Esophagus (tissue), 2 donors: ENCODE measurements around the gene PTX4. TPM values are rescaled to one million over a fixed set of nuclear protein-coding genes. Genes with fewer than 3 reads are reported as not detected.
"Not testable (repeated sequence)": the region's sequence is repeated elsewhere in the genome, so short reads cannot be mapped to it uniquely, and the experiment has no call there.

Source experiments
- H3K27ac ChIP-seq, 2 donors: one replicate each; pipeline ENCODE4 v1.5.1; 2013; ENCODE audit warnings: low read depth in 2 of 2, mild to moderate bottlenecking in 2 of 2, inconsistent platforms in 1 of 2, low read length in 1 of 2, moderate library complexity in 1 of 2
- H3K27me3 ChIP-seq, 2 donors: one replicate each; pipeline ENCODE4 v1.6.1; 2013; ENCODE audit warnings: low read length in 2 of 2, control low read depth in 1 of 2, mild to moderate bottlenecking in 1 of 2; ENCODE audit not compliant: insufficient read depth in 2 of 2, control insufficient read depth in 1 of 2
- H3K36me3 ChIP-seq, 2 donors: one replicate each; pipeline ENCODE4 v1.6.1; 2013; ENCODE audit warnings: low read length in 1 of 2; ENCODE audit not compliant: control insufficient read depth in 2 of 2, insufficient read depth in 2 of 2
- H3K4me1 ChIP-seq, 2 donors: one replicate each; pipeline ENCODE4 v1.6.1; 2013; ENCODE audit warnings: low read length in 1 of 2; ENCODE audit not compliant: control insufficient read depth in 2 of 2, insufficient read depth in 2 of 2
- H3K4me3 ChIP-seq, 2 donors: one replicate each; pipeline ENCODE4 v1.5.1; 2013; ENCODE audit warnings: low read length in 2 of 2, mild to moderate bottlenecking in 2 of 2, low read depth in 1 of 2, moderate library complexity in 1 of 2
- H3K9me3 ChIP-seq, 2 donors: one replicate each; pipeline ENCODE4 v1.6.1; 2013; ENCODE audit warnings: mild to moderate bottlenecking in 2 of 2, low read depth in 1 of 2, low read length in 1 of 2, moderate library complexity in 1 of 2; ENCODE audit not compliant: control insufficient read depth in 2 of 2, insufficient read depth in 1 of 2
- WGBS, 2 donors: extraction: QIAGEN DNeasy Blood & Tissue Kit; methylation state at CpG; one replicate each; pipeline ENCODE4 v1.1.7; 2013; 5-methylcytosine and 5-hydroxymethylcytosine counted together
- polyA plus RNA-seq, 2 donors: library from polyadenylated mRNA; stranded (reverse); fragments of 200-250 nt; gene quantifications; one replicate each; pipeline ENCODE4 v1.2.3, GENCODE V29; 2013
- donor health status: healthy with polysubstance abuse.
- donor health status: Bipolar disorder and iron deficiency.

Gene PTX4
- polyA plus RNA-seq, 2 donors = not detected

DNA sequence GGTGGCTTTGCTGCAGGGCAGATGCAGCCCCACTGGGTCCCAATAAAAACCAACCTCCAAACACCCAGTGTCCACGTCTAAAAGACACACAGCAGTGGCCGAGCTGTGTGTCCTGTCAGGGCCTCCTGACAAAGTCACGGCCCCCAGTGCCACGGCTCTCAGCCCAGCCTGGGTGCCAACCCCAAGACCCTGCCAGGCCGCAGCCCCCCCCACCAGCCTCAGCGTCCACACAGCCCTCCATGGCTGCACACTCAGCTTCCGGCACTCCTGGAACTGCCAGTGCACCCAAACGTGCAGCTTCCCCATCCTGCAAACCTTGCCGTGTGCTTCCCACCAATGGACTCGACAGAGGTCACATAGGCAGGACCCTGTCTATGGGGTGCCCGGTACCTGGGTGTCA is 40.8 kb downstream of the PTX4 start:
- Histone ChIP-seq H3K36me3 (peaks cover 3 to 63% of the 10 kb centered on the region in 2 donors), H3K27ac (no peak overlapping the region), H3K4me1 (no peaks in the 10 kb centered on the region), H3K27me3 (no peaks in the 10 kb centered on the region), H3K9me3 (no peaks in the 10 kb centered on the region), H3K4me3 (no peak overlapping the region)
- WGBS, 2 donors = 93 to 97% methylated on average over 11 of the region's 11 CpGs

DNA sequence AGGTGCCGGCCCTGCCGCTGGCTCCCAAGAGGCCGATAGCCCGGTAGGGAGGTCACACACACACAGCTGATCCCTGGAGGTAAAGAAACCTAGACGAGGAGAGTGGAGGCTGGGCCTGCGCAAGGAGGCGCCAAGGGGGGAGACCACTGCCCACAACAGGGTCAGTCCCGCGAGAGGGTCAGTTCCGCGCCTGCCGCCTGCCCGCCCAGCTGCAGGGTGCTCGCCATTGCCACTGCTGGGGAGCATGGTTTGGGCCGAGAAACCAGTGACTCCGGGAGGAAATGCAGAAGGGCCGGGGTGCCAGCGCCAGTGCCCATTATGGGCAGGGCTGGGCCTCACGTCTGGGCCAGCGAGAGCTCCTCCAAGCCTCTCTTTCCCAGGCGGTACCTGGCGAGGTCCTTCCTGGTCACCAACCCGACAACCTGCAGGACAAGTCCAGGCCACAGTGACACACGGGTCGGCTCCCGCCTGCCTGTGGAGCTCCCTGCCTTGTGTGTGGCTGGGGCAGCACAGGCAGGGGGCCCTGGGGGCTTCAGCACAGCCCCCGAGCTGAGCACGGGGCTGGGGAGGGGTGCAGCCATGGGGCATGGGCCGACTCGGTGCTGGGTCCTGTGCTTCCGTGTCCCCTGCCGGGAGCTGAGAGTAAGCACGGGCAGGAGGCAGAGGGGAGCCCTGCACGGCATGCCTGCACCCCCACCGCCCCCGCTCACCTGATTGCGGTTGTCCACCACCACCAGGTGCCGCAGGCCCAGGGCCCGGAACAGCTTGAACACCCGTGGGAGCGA is 42.3 kb downstream of the PTX4 start:
- Histone ChIP-seq H3K27ac (no peak overlapping the region), H3K27me3 (no peaks in the 10 kb centered on the region), H3K9me3 (no peaks in the 10 kb centered on the region), H3K4me1 (no peaks in the 10 kb centered on the region), H3K4me3 (no peak overlapping the region), H3K36me3 (peaks cover 3 to 50% of the 10 kb centered on the region in 2 donors)
- 90 to 91% methylated on average over 38 to 41 of the region's 41 CpGs for WGBS, 2 donors

DNA sequence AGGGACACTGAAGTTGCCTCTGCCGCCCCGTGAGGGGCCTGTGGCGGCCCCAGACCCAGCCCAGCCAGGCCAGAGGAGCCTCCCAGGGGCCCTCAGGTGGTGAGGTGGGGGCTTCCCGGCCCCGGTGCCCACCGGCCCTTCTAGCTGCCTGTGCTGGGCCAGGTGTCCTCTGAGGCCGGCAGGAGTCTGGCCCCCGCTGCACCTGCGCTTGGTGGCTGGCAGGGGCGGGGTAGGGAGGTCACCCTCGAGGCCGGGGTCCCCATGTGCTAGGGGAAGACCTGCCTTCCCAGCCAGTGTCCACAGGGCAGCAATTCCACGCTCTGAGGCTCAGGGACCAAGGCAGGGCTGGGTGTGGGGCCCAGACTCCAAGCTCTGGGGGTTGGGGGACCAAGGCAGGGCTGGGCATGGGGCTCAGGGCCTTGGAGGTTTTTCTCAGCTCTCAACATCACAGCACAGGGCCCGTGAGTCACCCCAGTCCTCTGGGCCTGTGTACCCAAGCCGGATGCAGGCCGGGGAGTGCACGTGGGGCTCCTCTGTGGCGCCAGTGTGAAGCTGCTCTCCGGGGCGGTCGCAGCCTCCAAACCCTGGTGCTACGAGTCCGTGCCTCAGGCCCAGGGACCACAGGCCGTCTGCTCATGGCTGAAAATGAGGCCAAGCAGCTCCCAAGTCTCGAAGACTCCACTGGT is 43.1 kb downstream of the PTX4 start:
- Histone ChIP-seq H3K4me3 (no peak overlapping the region), H3K9me3 (no peaks in the 10 kb centered on the region), H3K36me3 (peaks cover 3 to 42% of the 10 kb centered on the region in 2 donors), H3K27ac (no peak overlapping the region), H3K4me1 (no peaks in the 10 kb centered on the region), H3K27me3 (no peaks in the 10 kb centered on the region)
- WGBS, 2 donors = 87 to 89% methylated on average over 24 to 25 of the region's 25 CpGs

DNA sequence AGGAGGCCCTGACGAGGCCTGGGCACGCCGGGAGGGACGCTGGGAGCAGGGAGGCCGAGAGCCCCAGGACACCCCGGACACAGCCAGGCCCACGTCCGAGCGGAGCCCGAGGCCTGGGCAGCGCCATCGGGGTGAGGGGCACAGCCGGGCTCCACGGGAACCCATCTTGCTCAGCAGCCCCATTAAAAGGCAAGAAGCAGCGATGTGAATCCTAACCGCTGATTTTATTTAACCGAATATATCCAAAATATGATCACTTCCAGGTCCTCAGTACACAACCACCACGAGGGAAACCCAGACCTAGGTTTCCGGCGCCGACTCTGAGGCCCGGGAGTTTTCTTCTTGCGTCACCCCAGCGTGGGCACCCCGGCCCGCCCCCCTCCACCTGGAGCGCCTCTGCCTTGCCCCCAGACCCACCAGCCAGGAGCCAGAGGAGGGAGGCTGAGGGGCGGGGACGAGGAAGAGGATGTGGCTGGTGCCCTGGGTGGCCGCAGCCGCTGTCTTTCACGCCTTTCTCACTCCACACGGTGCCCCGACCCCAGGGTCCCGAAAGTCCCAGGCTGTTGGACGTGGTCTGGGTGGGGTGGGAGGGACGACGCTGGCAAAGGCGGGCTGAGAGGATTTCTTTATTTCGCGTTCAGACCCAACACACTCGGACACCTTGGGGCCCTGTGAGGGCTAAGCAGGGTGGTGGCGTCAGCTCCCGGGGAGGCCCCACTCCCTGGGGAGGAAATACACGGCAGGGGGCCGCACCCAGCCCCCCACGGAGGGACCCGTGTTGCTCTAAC is 43.8 kb downstream of the PTX4 start:
- WGBS, 2 donors = 83 to 88% methylated on average over 46 to 48 of the region's 48 CpGs
- Histone ChIP-seq H3K27ac (no peak overlapping the region), H3K4me3 (no peak overlapping the region), H3K9me3 (no peaks in the 10 kb centered on the region), H3K36me3 (peaks cover 3 to 38% of the 10 kb centered on the region in 2 donors), H3K27me3 (no peaks in the 10 kb centered on the region), H3K4me1 (no peaks in the 10 kb centered on the region)

DNA sequence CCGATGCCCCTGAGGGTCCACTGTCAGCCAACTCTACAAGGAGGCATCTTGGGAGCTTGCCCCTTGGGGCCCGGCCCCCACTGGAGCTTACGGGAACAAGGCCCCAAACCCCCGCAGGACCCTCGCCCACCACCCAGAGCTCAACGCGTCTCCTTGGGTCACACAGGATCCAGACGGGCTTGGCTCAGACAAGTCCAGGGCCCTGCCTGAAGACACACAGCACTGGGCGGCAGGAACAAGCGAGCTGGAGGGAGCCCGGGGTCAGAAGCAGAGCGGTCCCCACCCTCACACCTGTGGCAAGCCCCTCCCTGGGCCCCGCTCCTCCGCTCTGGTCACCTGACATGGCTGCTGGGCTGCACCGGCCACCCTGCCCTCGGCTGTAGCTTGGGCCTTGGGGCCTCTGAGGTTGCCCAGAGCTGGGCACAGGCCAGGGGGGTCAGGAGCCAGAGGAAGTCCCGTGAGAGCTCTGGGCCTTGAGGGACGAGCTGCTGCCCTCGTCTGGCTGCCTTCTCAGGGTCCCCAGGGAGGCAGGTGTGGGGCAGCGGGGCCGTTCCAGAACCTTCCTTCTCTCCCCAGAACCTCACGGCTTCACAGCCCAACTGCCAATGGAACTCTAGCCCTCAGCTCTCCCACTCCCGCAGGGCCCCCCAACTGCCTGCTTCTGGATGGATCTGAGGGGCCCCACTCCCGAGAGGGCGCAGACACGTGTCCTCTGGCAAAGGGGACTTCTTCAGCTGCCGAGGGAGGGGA is 44.6 kb downstream of the PTX4 start, which contains the start of gene CCDC154:
Gene CCDC154, minus strand, starts transcription at position 577 of the 750 bp plus-strand sequence. Its CDS starts 234 bp downstream, at position 343.
- WGBS, 2 donors = 73 to 77% methylated on average over 26 to 27 of the region's 27 CpGs
- no peaks in the 10 kb centered on the region for H3K9me3 ChIP-seq
- no peak within 1 kb of the TSS for H3K4me3 ChIP-seq
- no peak within 1 kb of the TSS for H3K27ac ChIP-seq
- peaks cover 3 to 31% of the 10 kb centered on the region in 2 donors for H3K36me3 ChIP-seq
- H3K4me1 ChIP-seq = no peaks in the 10 kb centered on the region
- no peaks in the 10 kb centered on the region for H3K27me3 ChIP-seq

DNA sequence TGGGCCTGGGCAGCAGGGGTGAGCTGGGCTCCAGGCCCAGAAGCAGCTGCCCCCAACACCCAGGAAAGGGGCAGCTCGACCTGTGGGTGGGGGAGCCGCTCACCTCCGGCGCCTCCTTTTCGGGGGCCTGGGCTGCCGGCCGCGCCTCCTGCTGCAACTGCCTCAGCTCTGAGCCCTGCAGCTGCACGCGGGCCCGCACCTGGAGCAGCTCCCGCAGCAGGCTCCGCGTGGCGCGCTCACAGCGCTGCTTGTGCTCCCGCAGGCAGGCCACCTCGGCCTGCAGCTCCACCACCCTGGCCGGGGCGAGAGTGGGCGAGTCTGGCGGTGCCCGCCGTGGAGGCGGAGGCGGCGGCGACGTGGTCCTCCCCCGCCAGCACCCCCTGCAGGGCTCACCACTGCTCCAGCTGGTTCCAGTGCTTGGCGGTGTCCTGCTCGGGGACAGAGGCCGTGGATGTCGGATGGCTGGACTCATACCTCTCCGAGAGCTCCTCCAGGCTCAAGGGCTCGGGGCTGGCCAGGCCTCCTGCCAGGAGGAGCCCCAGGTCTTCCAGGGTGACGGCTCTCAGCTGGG is 45.3 kb downstream of the PTX4 start:
- H3K27ac ChIP-seq = no peak overlapping the region
- no peaks in the 10 kb centered on the region for H3K9me3 ChIP-seq
- H3K36me3 ChIP-seq = peaks cover 3 to 24% of the 10 kb centered on the region in 2 donors
- H3K4me1 ChIP-seq = no peaks in the 10 kb centered on the region
- WGBS, 2 donors = 69 to 71% methylated on average over 38 of the region's 38 CpGs
- no peak overlapping the region for H3K4me3 ChIP-seq
- H3K27me3 ChIP-seq = no peaks in the 10 kb centered on the region

DNA sequence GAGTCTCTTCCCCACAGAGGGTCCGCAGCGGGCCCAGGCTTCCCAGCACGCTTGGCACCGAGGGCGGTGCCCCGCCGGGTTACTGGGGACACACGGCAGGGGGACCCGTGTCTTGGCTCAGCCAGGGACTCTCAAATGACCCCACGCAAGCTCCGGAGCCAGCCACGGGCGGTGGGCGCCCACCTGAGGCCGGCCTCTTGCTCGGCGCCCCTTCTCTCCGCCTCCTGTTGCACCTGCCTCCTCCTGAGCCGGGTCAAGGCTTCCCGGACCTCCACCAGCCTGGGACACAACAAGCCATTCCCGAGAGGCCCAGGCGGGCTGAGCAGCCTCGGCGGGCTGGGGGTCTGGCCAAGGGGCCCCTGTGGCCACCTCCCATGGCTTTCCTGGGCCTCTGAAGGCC is 46.0 kb downstream of the PTX4 start:
- Histone ChIP-seq H3K36me3 (peaks cover 3 to 16% of the 10 kb centered on the region in 2 donors), H3K4me3 (no peak overlapping the region), H3K27ac (no peak overlapping the region), H3K9me3 (no peaks in the 10 kb centered on the region), H3K4me1 (no peaks in the 10 kb centered on the region), H3K27me3 (no peaks in the 10 kb centered on the region)
- 83 to 89% methylated on average over 14 to 24 of the region's 24 CpGs for WGBS, 2 donors

DNA sequence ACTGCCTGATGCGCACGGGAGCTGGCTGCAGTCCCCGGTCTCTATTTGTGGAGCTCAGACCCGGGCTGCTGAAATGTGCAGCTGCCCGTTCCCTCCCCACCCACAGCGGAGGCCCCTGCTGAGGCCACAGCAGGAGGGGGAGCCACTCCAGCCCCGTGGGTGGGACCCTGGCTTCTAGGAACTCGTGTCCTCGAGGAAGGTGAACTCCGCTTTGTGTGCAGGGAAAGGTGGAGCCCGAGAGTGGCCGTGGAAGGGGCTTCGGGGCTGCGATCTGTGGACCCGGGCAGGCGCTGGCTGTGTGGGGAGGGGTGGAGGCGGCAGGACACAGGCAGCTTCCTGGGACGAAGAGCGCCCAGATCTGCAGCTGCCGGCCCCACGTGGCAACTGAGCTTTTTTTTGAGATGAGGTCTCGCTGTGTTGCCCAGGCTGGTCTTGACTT is 47.3 kb downstream of the PTX4 start:
- WGBS, 2 donors = 75 to 77% methylated on average over 22 of the region's 22 CpGs
- Histone ChIP-seq H3K9me3 (no peaks in the 10 kb centered on the region), H3K27ac (no peak overlapping the region), H3K4me3 (no peak overlapping the region), H3K36me3 (peaks cover 0 to 7% of the 10 kb centered on the region in 2 donors), H3K27me3 (no peaks in the 10 kb centered on the region), H3K4me1 (no peaks in the 10 kb centered on the region)

DNA sequence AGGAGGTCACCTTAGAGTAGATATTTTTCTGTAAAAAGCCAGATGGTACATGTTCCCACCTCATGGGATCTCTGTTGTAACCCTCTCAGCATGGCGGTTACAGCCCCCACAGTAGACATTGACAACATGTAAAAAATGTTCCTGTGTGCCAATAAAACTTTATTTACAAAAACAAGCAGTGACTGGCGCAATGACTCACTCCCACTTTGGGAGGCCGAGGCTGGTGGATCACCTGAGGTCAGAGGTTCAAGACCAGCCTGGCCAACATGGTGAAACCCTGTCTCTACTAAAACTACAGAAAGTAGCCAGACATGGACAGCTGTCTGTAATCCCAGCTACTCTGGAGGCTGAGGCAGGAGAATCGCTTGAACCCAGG is 49.1 kb downstream of the PTX4 start:
- not testable (repeated sequence) for H3K27me3 ChIP-seq, H3K9me3 ChIP-seq, H3K27ac ChIP-seq, H3K36me3 ChIP-seq, H3K4me1 ChIP-seq, H3K4me3 ChIP-seq
- 87 to 89% methylated on average over 4 of the region's 4 CpGs for WGBS, 2 donors
